Heart right ventricle (tissue), 16 donors: Measurements from ENCODE around the gene GBX1. TPM values are rescaled to one million over a fixed set of nuclear protein-coding genes. Genes with fewer than 3 reads are reported as not detected.

ENCODE experiments used
- ATAC-seq, 8 donors: fragments of 200-7000 bp; cut with Tn5 transposase; one replicate each; pipeline ENCODE4 v1.9.1; 2020; ENCODE audit warnings: mild to moderate bottlenecking in 8 of 8, moderate library complexity in 8 of 8, moderate number of reproducible peaks in 1 of 8
- DNase-seq, 2 donors: peaks; one replicate each; pipeline ENCODE4 v3.0.0-alpha.2; 2020
- H3K27ac ChIP-seq, 10 donors: fragments of 200-600 bp; sonication (generic) in 2 of 10; one replicate each; pipeline versions ENCODE4 v1.5.0 to v1.8.0; 2020 to 2022; ENCODE audit warnings: mild to moderate bottlenecking in 3 of 10
- H3K27me3 ChIP-seq, 7 donors: fragments of 200-600 bp; one replicate each; pipeline ENCODE4 v1.8.0; 2021 to 2022; ENCODE audit warnings: mild to moderate bottlenecking in 2 of 7
- H3K36me3 ChIP-seq, 9 donors: fragments of 200-600 bp; sonication (generic) in 1 of 9; one replicate each; pipeline versions ENCODE4 v1.5.0 to v1.8.0; 2020 to 2022; ENCODE audit warnings: mild to moderate bottlenecking in 2 of 9
- H3K4me1 ChIP-seq, 9 donors: fragments of 200-600 bp; sonication (generic) in 1 of 9; one replicate each; pipeline versions ENCODE4 v1.5.0 to v1.8.0; 2020 to 2022; ENCODE audit warnings: mild to moderate bottlenecking in 4 of 9
- H3K4me3 ChIP-seq, 10 donors: fragments of 200-600 bp; sonication (generic) in 2 of 10; one replicate each; pipeline versions ENCODE4 v1.5.0 to v1.8.0; 2020 to 2022; ENCODE audit warnings: mild to moderate bottlenecking in 7 of 10, moderate library complexity in 2 of 10
- H3K9me3 ChIP-seq, 11 donors: fragments of 200-600 bp in 10 of 11; sonication (generic) in 2 of 11; one replicate each; pipeline versions ENCODE4 v1.5.0 to v1.8.0; 2013 to 2022; ENCODE audit warnings: mild to moderate bottlenecking in 2 of 11, control low read depth in 1 of 11, moderate library complexity in 1 of 11
- WGBS, 2 donors: extraction: QIAGEN DNeasy Blood & Tissue Kit; methylation state at CpG; one replicate each; pipeline ENCODE4 v1.1.7; 2013; ENCODE audit warnings: inconsistent platforms in 1 of 2; 5-methylcytosine and 5-hydroxymethylcytosine counted together
- intact Hi-C, 10 donors: fragments of 100-400 bp; cut with DNase I; formaldehyde crosslinking; loops; one replicate each; pipeline versions ENCODE4 v1.11.1 to v1.14.2; 2022
- polyA plus RNA-seq, 2 donors: library from polyadenylated mRNA; stranded (reverse); fragments of 200-250 nt; gene quantifications; one replicate each; pipeline ENCODE4 v1.2.3, GENCODE V29; 2013
- total RNA-seq, 10 donors: library from RNA; stranded (reverse); fragmentation: NEBNext Ultra II Directional in 3 of 10; extraction: Animal tissue kit (Norgen Biotek cat#: 25700) in 3 of 10; gene quantifications; one replicate each; pipeline versions ENCODE4 v1.2.1 to v1.2.4, GENCODE V29; 2021 to 2023
- TF ChIP-seq, protein P1 (sequence below), 9 donors: fragments of 200-600 bp; sonication (generic) in 2 of 9; IDR thresholded peaks; one replicate each; pipeline versions ENCODE4 v1.5.0 to v1.8.0; 2021 to 2022; ENCODE audit warnings: antibody characterized with exemption in 9 of 9, mild to moderate bottlenecking in 5 of 9, moderate library complexity in 1 of 9
- donor health status: Arrhythmogenic right ventricular cardiomyopathy.
- donor health status: ischemic (EF 13 %, LVEDD 7.1; RV severe dilation, severe dysfunction).
- donor health status: healthy with polysubstance abuse.
- donor health status: DM: no; HTN: yes; CAD: no.
- donor health status: DM: no; HTN: no; CAD: no.
- donor health status: ischemic (EF 25% LVEDD 6.9; RV normal size, moderate dysfunction).
- donor health status: ischemic (EF 25% LVEDD 5.7; RV mildly dilated, moderate dysfunction).
- donor health status: healthy.
- donor health status: DM: yes; HTN: yes; CAD: no.
- donor health status: Ischemic cardiomyopathy.
- donor health status: ischemic (EF 35%, LVEDD 5.7; RV mildly dilated, moderate dysfunction).
- donor health status: nonischemic (EF 11% LVEDD 7.7; RV severe dilation, severe dysfunction).
- donor health status: DM: yes; HTN: yes; CAD: no.
- donor health status: PGD.
- donor health status: ischemic (EF 29% LVEDD 5.4; RV normal size, mild dysfunction).
- donor health status: nonischemic (EF 23%, LVEDD 6.1; RV moderate dilation, normal function).

GBX1 gene
- total and polyA plus RNA-seq, 12 donors, result 0.04 to 2.0 (median 0.93) TPM; not detected in 3

- WGBS, 2 donors, result 94% methylated on average over 14 of the region's 14 CpGs
- Histone ChIP-seq H3K4me1 (peaks cover 0 to 3% (median 0%) of the 10 kb centered on the region in 9 donors), H3K9me3 (no peaks in the 10 kb centered on the region), H3K27ac (no peak overlapping the region), H3K4me3 (no peak overlapping the region), H3K36me3 (no peaks in the 10 kb centered on the region), H3K27me3 (peaks cover 0 to 12% (median 0%) of the 10 kb centered on the region in 7 donors)
- DNase-seq, result no peak
- intact Hi-C loops, result no loop called here
- peak in 1 of 8 donors; percentile 34 for ATAC-seq
- TF ChIP-seq, protein P1, sequence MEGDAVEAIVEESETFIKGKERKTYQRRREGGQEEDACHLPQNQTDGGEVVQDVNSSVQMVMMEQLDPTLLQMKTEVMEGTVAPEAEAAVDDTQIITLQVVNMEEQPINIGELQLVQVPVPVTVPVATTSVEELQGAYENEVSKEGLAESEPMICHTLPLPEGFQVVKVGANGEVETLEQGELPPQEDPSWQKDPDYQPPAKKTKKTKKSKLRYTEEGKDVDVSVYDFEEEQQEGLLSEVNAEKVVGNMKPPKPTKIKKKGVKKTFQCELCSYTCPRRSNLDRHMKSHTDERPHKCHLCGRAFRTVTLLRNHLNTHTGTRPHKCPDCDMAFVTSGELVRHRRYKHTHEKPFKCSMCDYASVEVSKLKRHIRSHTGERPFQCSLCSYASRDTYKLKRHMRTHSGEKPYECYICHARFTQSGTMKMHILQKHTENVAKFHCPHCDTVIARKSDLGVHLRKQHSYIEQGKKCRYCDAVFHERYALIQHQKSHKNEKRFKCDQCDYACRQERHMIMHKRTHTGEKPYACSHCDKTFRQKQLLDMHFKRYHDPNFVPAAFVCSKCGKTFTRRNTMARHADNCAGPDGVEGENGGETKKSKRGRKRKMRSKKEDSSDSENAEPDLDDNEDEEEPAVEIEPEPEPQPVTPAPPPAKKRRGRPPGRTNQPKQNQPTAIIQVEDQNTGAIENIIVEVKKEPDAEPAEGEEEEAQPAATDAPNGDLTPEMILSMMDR (IDR thresholded peaks at IDR 0.05), result no peak
Observed at GRCh38 chr7:151193203-151193978, 25.9 kb upstream of the GBX1 start.

- intact Hi-C loops, result no loop called here
- Histone ChIP-seq H3K9me3 (no peaks in the 10 kb centered on the region), H3K36me3 (no peaks in the 10 kb centered on the region), H3K4me1 (peaks cover 0 to 15% (median 0%) of the 10 kb centered on the region in 9 donors), H3K27ac (no peak overlapping the region), H3K27me3 (peaks cover 0 to 12% (median 0%) of the 10 kb centered on the region in 7 donors), H3K4me3 (no peak overlapping the region)
- DNase-seq (no peak), ATAC-seq (no peak)
- TF ChIP-seq, protein P1 (IDR thresholded peaks at IDR 0.05), result no peak
- WGBS, 2 donors, result 94 to 98% methylated on average over 23 of the region's 23 CpGs
Observed at GRCh38 chr7:151192002-151192539, 24.6 kb upstream of the GBX1 start.

GRCh38 chr7:151191544-151191943 lies 24.1 kb upstream of the GBX1 start:
- no peaks in the 10 kb centered on the region for H3K9me3 ChIP-seq
- ATAC-seq, result no peak
- H3K27me3 ChIP-seq, result peaks cover 0 to 12% (median 0%) of the 10 kb centered on the region in 7 donors
- TF ChIP-seq, protein P1 (IDR thresholded peaks at IDR 0.05), result no peak
- WGBS, 2 donors, result 80 to 85% methylated on average over 12 of the region's 12 CpGs
- intact Hi-C loops, result no loop called here
- DNase-seq, result no peak
- H3K27ac ChIP-seq, result no peak overlapping the region
- H3K4me1 ChIP-seq, result peaks cover 0 to 18% (median 0%) of the 10 kb centered on the region in 9 donors
- no peak overlapping the region for H3K4me3 ChIP-seq
- H3K36me3 ChIP-seq, result no peaks in the 10 kb centered on the region

DNA sequence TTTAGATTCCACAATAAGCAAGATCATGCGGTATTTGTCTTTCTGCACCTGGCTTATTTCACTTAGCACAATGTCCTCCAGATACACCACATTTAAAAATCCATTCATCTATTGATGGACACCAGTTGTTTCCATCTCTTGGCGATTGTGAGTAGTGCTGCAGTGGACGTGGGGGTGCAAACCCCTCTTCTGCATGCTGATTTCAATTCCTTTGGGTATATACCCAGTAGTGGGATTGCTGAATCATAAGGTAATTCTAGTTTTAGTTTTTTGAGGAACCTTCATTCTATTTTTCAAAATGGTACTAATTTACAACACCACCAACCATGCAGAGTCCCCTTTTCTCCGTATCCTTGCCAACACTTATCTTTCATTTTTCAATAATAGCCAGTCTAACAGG lies 21.5 kb upstream of the GBX1 start:
- DNase-seq (no peak), ATAC-seq (no peak)
- intact Hi-C loops, result loop anchor here in 2 of 10 donors (10.0 kb wide), 2 partner anchors 56 to 1874 kb away; partner anchors contain the start of gene SMARCD3 (in 1 of the 2)
- Histone ChIP-seq H3K9me3 (no peaks in the 10 kb centered on the region), H3K36me3 (no peaks in the 10 kb centered on the region), H3K27ac (no peak overlapping the region), H3K4me1 (peaks cover 0 to 35% (median 0%) of the 10 kb centered on the region in 9 donors), H3K27me3 (peaks cover 0 to 4% (median 0%) of the 10 kb centered on the region in 7 donors), H3K4me3 (no peak overlapping the region)
- TF ChIP-seq, protein P1 (IDR thresholded peaks at IDR 0.05), result no peak
- WGBS, 2 donors, result 72 to 80% methylated on average over 4 of the region's 4 CpGs
